GM18498 (cell line): Measurements from ENCODE around the gene KLKB1.

Experiments
- ATAC-seq: cut with Tn5 transposase; IDR thresholded peaks from one replicate; pipeline ENCODE4 v1.9.1; 2021; ENCODE audit warnings: mild to moderate bottlenecking, moderate library complexity; ENCODE audit not compliant: unreplicated experiment

The KLKB1 gene

GRCh38 chr4:186227221-186227620, at the start of gene KLKB1:
Gene KLKB1 (plus strand): TSS chr4:186227507. CDS start chr4:186228196, 689 bp downstream.
- ATAC-seq = no peak

- no peak for ATAC-seq
Measured at GRCh38 chr4:186188107-186188506, 39.2 kb upstream of the KLKB1 start.

DNA sequence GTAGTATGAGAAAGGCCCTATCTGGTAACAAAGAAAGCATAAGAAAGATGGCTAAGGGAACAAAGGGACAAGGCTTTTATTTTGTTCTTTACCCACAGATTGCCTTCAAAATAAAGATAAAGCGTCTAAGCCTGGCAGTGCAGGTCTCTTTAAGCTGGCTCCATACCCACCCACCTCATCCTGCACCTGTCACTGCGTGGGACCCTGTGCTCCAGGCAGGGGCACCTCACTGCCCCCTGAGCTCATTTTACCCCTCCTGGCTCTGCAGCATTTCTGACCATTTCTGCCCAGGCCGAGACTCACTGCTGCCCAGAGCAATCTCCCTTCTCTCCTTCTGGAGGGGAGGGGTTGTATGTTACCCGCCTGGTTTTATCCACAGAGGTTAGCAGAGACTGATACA, 37.7 kb upstream of the KLKB1 start:
- no peak for ATAC-seq

DNA sequence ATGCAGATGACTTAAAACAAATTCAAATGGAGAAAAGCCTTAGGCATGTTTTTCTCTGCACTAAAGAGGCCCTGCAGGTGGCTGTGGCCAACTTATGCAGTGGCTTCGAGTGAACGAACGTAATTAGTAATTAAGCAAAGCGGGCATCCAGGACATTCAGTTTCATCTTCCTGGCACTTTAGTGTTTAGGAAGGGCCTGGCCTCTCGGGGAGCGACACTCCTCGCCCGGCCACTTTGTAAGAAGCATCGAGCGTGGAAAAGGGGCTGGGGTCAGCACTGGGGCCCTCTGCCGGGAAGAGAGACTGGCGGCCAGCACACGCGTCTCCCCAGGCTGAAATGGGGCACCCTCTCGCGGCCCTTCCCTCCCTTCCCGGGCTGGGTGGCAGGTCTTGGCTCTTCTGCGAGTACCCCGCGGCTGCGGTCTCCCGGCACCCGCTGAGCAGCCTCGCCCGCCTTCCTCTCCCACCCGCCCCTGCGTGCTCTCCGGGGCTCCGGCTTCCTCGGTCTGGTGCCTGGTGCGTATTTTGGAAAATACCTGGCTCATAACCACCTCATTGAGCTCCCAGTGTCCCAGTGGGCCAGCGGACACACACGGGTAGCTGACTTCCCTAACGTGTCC, 36.6 kb upstream of the KLKB1 start:
- ATAC-seq = peak; percentile 42

DNA sequence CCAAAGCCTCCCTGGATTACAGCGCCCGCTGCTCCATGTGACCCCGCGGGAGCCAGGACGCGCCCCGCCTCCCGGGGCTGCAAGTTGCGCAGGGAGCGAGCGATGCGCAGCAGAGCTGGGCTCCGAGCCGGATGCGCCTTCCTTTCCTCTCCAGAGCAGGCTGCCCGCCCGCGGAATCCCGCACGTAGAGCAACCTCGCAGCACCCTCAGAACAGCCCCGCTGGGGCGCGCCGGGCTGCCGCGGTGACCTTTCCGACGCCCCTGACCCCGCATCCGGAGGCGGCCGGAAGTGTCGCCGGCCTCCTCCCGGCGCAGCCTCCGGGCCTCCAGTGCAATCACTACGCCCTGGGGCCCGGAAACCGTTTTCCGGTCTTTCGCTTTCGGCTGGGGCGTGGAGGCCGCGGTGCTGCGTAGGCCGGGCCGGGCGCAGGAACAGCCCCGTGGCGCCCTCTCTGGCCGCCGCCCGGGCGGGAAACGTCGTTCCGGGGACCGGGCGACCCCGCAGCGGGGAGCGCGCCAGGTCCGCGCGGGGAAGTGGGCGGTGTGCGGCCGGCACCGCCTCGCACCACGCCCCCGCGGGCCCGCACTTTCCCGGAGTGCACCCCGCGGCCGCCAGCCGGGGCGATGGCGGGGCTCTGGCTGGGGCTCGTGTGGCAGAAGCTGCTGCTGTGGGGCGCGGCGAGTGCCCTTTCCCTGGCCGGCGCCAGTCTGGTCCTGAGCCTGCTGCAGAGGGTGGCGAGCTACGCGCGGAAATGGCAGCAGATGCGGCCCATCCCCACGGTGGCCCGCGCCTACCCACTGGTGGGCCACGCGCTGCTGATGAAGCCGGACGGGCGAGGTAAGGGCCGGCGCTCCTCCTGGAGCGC, 35.9 kb upstream of the KLKB1 start, which contains the start of gene CYP4V2:
TSS of gene CYP4V2 (plus strand) at position 368 of the 866 bp plus-strand sequence. CDS start at position 625, 257 bp downstream.
- peak; percentile 88 for ATAC-seq

DNA sequence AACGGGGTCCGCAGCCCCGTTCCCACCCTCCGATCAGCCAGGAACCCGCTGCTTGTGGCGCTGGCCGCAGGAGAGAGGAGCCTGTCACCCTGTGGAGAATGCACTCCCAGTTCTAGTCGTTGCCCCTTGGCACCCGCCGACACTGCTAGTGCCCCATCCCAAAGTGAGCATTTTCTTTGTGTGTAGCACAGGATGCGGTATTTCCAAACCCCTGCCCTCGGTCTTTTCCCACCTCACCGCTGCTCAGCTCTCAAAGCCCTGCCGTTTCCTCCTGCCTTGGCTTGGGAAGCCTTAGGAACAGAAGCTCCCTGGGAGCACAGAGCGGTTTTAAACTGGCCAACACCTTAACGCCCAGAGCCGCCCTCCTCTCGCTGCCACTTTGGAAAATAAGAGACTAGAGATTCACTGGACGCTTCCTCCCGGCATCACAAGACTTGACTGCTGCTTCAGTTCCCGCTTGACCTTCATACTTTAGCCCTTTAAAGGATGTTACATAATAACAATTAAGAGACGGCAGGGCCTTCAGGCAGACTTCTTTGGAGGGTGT, 35.2 kb upstream of the KLKB1 start:
- no peak for ATAC-seq

DNA sequence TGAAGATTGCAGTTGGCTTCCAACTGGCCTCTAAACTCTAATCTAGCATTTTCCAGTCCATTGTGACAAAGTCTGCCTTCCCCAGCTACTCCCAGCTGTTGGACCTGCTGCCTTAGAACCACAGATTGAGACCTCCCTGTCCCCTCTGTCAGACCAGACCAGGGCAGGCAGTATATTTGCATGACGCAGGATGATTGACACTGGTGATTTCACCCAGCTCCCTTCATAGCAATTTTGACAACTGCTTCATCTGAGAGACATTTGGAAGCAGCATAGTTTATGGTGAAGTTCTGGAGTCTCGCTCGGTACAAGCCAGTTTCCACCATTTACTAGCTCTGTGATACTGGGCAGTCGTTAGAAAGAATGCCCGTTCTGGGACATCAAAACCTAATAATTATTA, 33.5 kb upstream of the KLKB1 start:
- no peak for ATAC-seq

- ATAC-seq = no peak
Measured at GRCh38 chr4:186196063-186196462, 31.2 kb upstream of the KLKB1 start.

GRCh38 chr4:186200516-186200915, 26.8 kb upstream of the KLKB1 start:
- no peak for ATAC-seq

DNA sequence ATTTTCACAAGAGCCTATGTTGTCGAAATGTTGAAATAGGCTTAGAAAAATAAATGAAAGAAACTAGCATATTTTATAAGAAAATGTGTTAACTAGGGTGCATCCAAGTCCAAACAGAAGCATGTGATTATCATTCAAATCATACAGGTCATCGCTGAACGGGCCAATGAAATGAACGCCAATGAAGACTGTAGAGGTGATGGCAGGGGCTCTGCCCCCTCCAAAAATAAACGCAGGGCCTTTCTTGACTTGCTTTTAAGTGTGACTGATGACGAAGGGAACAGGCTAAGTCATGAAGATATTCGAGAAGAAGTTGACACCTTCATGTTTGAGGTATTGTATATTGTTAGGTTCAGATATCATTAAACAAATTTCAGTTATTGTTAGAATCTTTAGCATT, 26.3 kb upstream of the KLKB1 start:
- ATAC-seq = no peak

DNA sequence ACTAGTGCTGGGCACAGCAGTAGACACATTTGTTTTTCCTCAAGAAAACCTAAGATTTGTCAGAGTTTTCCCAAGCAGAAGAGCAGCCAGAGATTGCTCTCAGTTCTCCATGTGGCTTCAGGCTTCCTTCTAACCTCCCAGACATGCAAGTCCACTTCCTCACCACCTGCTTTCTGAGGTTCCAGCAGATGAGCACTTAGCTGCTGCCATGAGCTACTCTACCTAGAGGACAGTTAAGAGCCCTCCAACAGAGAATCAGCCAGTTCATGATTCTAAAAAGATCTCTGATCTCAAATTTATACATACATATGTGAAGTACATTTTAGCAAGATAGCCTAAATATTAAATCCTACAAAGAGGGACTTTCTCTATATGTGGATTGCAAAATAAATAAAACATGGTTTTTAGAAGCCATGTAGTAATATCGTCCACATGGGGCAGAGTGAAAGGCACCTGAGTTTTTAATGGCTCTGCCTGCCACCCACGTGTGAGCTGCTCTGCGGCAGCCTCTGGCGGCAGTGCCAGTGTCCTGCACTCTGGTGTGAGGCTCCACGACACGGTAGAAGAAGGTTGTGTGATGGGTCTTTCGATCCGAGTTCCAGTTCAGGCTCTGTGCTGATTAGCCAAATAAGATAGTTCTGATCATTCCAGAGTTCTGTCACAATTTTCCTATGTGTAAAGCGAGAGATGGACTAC, 25.6 kb upstream of the KLKB1 start:
- peak; percentile 92 for ATAC-seq

- no peak for ATAC-seq
Measured at GRCh38 chr4:186202490-186203140, 24.7 kb upstream of the KLKB1 start.

- ATAC-seq = no peak
Measured at GRCh38 chr4:186203406-186203805, 23.9 kb upstream of the KLKB1 start.

GRCh38 chr4:186204103-186204559, 23.2 kb upstream of the KLKB1 start:
- ATAC-seq = peak; percentile 51

- no peak for ATAC-seq
Measured at GRCh38 chr4:186204686-186205085, 22.6 kb upstream of the KLKB1 start.

DNA sequence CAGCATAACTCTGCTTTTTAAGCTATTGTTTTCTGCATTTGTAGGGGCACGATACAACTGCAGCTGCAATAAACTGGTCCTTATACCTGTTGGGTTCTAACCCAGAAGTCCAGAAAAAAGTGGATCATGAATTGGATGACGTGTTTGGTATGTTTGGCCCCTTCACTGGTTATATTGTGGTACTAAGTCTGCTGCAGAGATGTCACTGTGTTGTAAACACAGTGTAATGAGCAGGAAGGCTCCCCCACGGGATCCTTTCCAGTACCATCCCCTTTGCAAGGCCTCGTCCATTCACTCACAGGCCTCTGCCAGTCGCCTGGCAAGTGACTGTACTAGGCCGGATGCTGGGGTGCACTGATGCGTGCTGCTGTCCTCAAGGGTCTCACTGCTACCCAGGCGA, 22.2 kb upstream of the KLKB1 start:
- no peak for ATAC-seq

- ATAC-seq = no peak
Measured at GRCh38 chr4:186216465-186217024, 10.8 kb upstream of the KLKB1 start.

GRCh38 chr4:186217733-186218293, 9.5 kb upstream of the KLKB1 start:
- ATAC-seq = no peak

DNA sequence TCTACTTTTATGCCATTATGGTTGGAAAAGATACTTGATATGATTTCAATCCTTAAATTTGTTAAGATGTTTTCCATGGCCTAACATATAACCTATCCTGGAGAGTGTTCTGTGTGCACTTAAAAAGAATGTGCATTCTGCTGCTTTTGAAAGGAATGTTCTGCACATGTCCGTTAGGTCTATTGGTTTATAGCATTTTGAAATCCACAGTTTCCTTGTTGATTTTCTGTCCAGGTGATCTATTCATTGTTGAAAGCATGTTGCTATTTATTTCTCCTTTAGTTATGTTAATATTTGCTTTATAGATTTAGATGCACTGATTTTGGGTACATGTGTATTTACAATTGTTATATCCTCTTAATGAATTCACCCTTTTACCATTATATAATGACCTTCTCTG, 5.7 kb upstream of the KLKB1 start:
- no peak for ATAC-seq

DNA sequence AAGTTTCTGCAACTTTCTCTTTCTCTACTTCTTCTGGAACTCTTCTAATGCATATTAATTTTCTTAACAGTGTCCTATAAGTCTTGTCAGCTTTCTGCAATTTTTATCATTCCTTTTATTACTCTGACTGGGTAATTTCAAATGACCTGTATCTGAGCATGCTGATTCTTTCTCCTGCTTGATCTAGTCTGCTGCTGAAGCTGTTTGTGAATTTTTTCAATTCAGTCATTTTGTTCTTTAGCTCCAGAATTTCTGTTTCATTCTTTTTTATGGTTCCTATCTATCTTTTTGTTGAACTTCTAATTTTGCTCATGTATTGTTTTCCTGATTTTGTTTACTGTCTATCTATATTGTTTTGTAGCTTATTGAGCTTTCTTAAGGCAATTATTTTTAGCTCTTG, 1.5 kb upstream of the KLKB1 start:
- no peak for ATAC-seq
